ENCODE measurements around the gene DSCAML1. TPM values are rescaled to one million over a fixed set of nuclear protein-coding genes. Genes with fewer than 3 reads are reported as not detected.

DSCAML1 gene
- total RNA-seq, 4 donors from 2014 or later = 0.29 to 29.1 (median 3.4) TPM

DNA sequence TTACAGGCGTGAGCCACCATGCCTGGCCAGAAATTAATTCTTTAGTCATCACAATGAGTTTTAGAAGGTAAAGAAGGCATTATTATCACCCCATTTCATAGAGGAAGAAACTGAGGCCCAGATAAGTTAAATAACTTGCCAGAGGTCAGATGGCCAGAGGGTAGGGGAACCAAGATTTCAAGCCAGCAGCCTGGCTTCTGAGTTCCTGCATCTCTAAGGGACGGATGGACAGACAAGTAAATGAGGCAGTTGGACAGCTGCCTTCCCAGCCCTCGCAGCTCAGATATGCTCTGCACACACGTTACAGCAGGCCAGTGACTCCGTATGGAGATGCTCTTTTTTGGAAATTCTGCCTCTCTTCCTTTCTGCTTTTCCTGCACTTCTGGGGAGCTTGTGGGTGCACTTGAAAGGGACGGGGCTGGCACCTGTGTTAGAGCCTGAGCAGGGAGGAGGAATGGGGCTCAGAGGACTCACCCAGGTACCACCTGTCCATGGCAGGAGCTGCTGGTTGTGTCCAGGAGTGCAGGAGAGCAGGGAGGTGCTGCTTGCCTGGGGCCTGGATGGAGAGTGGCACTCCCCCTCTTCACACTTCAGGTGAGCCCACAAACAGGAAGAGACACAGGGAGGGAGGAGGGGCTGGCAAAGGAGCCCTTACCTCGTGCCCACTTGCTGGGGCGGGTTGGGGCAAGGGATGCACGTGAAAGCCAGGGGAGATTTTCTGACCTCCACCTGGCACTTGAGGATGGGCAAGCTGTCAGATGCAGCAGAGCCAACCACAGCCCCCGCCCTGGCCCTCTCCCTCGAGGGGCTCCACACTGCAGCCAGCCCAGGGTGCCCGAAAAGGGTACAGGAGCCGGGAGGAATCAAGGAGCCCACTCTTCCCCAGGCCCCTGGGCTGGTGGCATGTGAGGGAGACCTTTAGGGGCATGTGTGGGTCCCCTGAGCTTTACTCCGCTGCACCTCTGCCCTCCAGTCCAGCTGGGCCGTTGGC is 30.8 kb upstream of the DSCAML1 start:
- peak; percentile 14 for DNase-seq
- Histone ChIP-seq H3K4me3 (no peak overlapping the region), H3K9me3 (no peaks in the 10 kb centered on the region), H3K36me3 (no peaks in the 10 kb centered on the region), H3K4me1 (no peaks in the 10 kb centered on the region), H3K27me3 (no peaks in the 10 kb centered on the region), H3K27ac (no peak overlapping the region)
- intact Hi-C loops (cut with DNase I; ENCODE audit: low total_unique reads) = no loop called here
- TF ChIP-seq, protein P1, sequence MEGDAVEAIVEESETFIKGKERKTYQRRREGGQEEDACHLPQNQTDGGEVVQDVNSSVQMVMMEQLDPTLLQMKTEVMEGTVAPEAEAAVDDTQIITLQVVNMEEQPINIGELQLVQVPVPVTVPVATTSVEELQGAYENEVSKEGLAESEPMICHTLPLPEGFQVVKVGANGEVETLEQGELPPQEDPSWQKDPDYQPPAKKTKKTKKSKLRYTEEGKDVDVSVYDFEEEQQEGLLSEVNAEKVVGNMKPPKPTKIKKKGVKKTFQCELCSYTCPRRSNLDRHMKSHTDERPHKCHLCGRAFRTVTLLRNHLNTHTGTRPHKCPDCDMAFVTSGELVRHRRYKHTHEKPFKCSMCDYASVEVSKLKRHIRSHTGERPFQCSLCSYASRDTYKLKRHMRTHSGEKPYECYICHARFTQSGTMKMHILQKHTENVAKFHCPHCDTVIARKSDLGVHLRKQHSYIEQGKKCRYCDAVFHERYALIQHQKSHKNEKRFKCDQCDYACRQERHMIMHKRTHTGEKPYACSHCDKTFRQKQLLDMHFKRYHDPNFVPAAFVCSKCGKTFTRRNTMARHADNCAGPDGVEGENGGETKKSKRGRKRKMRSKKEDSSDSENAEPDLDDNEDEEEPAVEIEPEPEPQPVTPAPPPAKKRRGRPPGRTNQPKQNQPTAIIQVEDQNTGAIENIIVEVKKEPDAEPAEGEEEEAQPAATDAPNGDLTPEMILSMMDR (IDR thresholded peaks at IDR 0.05) = no peak
- TF ChIP-seq POLR2A (IDR thresholded peaks at IDR 0.05) = no peak

- TF ChIP-seq POLR2A (IDR thresholded peaks at IDR 0.05) = no peak
- TF ChIP-seq, protein P1 (IDR thresholded peaks at IDR 0.05) = no peak
- H3K27ac ChIP-seq = no peak overlapping the region
- intact Hi-C loops (cut with DNase I; ENCODE audit: low total_unique reads) = no loop called here
- no peaks in the 10 kb centered on the region for H3K27me3 ChIP-seq
- H3K36me3 ChIP-seq = no peaks in the 10 kb centered on the region
- H3K9me3 ChIP-seq = no peaks in the 10 kb centered on the region
- H3K4me3 ChIP-seq = no peak overlapping the region
- H3K4me1 ChIP-seq = no peaks in the 10 kb centered on the region
- peak; percentile 1 to 8 for DNase-seq
These were observed 29.8 kb upstream of the DSCAML1 start for GRCh38 chr11:117826832-117827231.

DNA sequence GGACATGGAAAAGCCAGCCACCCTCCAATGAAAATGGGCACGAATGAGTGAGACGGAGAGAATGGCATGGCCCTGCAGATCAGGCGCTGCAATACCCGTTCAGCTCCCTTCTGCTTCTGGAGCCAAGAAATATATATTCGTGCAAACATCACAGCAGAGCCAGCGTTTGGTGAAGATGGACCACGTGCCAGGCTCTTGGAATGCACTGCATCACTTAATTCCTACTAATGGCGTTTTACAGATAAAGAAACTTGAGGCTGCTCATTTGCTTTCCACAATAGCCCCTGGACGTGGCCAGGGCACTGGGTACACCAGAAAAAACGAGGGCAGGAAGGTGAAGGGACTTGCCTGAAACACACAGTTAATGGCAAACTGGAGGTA is 29.2 kb upstream of the DSCAML1 start:
- no peaks in the 10 kb centered on the region for H3K4me1 ChIP-seq
- H3K36me3 ChIP-seq = no peaks in the 10 kb centered on the region
- no peak for TF ChIP-seq POLR2A (IDR thresholded peaks at IDR 0.05)
- TF ChIP-seq, protein P1 (IDR thresholded peaks at IDR 0.05) = no peak
- H3K27me3 ChIP-seq = no peaks in the 10 kb centered on the region
- peak in 1 of 2 donors; percentile 13 for DNase-seq
- H3K9me3 ChIP-seq = no peaks in the 10 kb centered on the region
- intact Hi-C loops (cut with DNase I; ENCODE audit: low total_unique reads) = no loop called here
- H3K4me3 ChIP-seq = no peak overlapping the region
- no peak overlapping the region for H3K27ac ChIP-seq

DNA sequence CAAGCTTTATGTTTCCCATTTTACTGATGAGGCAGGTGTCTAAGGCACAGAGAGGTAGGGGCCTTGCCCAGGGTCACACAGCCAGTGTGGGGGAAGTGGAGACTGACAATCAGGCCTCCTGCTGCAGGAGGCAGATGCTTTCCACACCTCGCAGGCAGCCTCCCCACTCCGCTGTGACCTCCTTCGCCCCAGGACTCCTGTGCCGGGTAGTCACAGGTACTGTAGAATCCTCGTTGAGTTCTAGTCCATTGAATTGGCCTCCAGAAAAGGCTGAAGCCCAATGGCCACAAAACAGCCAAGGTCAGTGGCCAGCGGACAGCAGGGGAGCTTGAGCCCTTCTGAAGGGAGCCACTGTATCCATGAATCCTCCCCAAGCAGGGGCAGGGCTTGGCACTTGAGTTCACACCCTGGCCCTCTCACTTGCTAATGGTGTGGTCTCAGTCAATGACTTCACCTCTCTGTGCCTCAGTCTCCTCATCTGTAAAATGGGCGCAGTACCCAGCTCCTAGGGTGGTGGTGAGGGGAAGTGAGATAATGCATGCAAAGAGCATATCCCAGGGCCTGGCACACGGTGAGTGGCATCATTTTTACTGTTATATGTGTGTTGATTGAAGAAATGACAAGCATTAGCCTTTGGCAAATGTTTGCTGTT is 28.6 kb upstream of the DSCAML1 start:
- peak in 1 of 2 donors; percentile 15 for DNase-seq
- Histone ChIP-seq H3K4me1 (no peaks in the 10 kb centered on the region), H3K27ac (no peak overlapping the region), H3K36me3 (no peaks in the 10 kb centered on the region), H3K27me3 (no peaks in the 10 kb centered on the region), H3K4me3 (no peak overlapping the region), H3K9me3 (no peaks in the 10 kb centered on the region)
- intact Hi-C loops (cut with DNase I; ENCODE audit: low total_unique reads) = no loop called here
- TF ChIP-seq, protein P1 (IDR thresholded peaks at IDR 0.05) = no peak
- TF ChIP-seq POLR2A (IDR thresholded peaks at IDR 0.05) = no peak

Measured in uterus (tissue), 4 donors.